Endothelial cell of umbilical vein (primary cell): ENCODE measurements around the gene RPH3AL. TPM values are rescaled to one million over a fixed set of nuclear protein-coding genes. Genes with fewer than 3 reads are reported as not detected.

Experiments
- BruUV-seq: library from RNA; stranded (reverse); fragments of 400-500 nt; replicated peaks from 2 replicates; lab custom pipeline; 2021; lab: Mats Ljungman, UMichigan
- CTCF ChIA-PET: fragments of 300-600, 350-600 bp; sonication (Branson Sonifier 250); formaldehyde crosslinking; loops from one replicate; lab custom pipeline; 2021; ENCODE audit warnings: antibody characterized with exemption, inconsistent platforms; lab: Charles Lee
- POLR2A ChIA-PET: fragments of 300-600, 350-600 bp; sonication (Branson Sonifier 250); formaldehyde crosslinking; loops from one replicate; lab custom pipeline; 2021; ENCODE audit warnings: antibody characterized with exemption, inconsistent platforms; lab: Charles Lee
- DNase-seq: peaks from one replicate; pipeline ENCODE4 v3.0.0-alpha.2; 2011; ENCODE audit warnings: low read depth, low spot score
- FAIRE-seq: peaks from 2 replicates; lab custom pipeline; 2011; peaks lifted over from hg19 to GRCh38; lab: Jason Lieb, UNC
- H2AFZ ChIP-seq: 2 replicates; pipeline ENCODE4 v1.6.0; 2012; ENCODE audit warnings: low read depth, low read length, control low read depth, inconsistent platforms
- H3K27ac ChIP-seq: 2 replicates; pipeline ENCODE4 v1.5.1; 2011; ENCODE audit warnings: low read depth, mild to moderate bottlenecking, control low read depth, low read length, moderate library complexity; ENCODE audit not compliant: insufficient read depth
- H3K27me3 ChIP-seq, 2 experiments: 2 replicates each; pipeline versions ENCODE4 v1.6.0 to v1.6.1; 2011; ENCODE audit warnings: low read length in 2 of 2, mixed read lengths in 1 of 2; ENCODE audit not compliant: control insufficient read depth in 2 of 2, insufficient read depth in 2 of 2
- H3K36me3 ChIP-seq, 2 experiments: 2 replicates in 1 of 2; 3 replicates in 1 of 2; pipeline ENCODE4 v1.5.1; 2011; ENCODE audit warnings: low read length in 2 of 2, mild to moderate bottlenecking in 1 of 2, moderate library complexity in 1 of 2; ENCODE audit not compliant: control insufficient read depth in 2 of 2, insufficient read depth in 2 of 2; ENCODE audit errors: extremely low read depth in 1 of 2
- H3K4me1 ChIP-seq: 3 replicates; pipeline ENCODE4 v1.5.1; 2011; ENCODE audit warnings: mild to moderate bottlenecking, low read length; ENCODE audit not compliant: control insufficient read depth, insufficient read depth; ENCODE audit errors: extremely low read depth
- H3K4me2 ChIP-seq: 2 replicates; pipeline ENCODE4 v1.6.1; 2011; ENCODE audit warnings: low read length, control low read depth, mixed read lengths; ENCODE audit not compliant: insufficient read depth
- H3K4me3 ChIP-seq, 3 experiments: fragments of 200-600 bp in 1 of 3; sonication (generic), shearing (Covaris generic) in 1 of 3; replicated peaks in 1 of 3; 2 replicates each; pipeline ENCODE4 v1.5.1; 2011 to 2016; ENCODE audit warnings: control low read depth in 3 of 3, low read length in 3 of 3, mild to moderate bottlenecking in 2 of 3, inconsistent platforms in 1 of 3, low read depth in 1 of 3, moderate library complexity in 1 of 3; ENCODE audit not compliant: insufficient read depth in 1 of 3
- H3K79me2 ChIP-seq: 2 replicates; pipeline ENCODE4 v1.6.0; 2012; ENCODE audit warnings: low read length, inconsistent platforms; ENCODE audit not compliant: control insufficient read depth, insufficient read depth
- H3K9ac ChIP-seq: replicated peaks from 2 replicates; pipeline ENCODE3; 2011; ENCODE audit warnings: low read length, control low read depth; ENCODE audit not compliant: insufficient read depth; ENCODE audit errors: extremely low read depth
- H3K9me1 ChIP-seq: replicated peaks from 3 replicates; pipeline ENCODE4 v1.6.0; 2011; ENCODE audit warnings: mild to moderate bottlenecking, low read length; ENCODE audit not compliant: control insufficient read depth, insufficient read depth; ENCODE audit errors: extremely low read depth
- H3K9me3 ChIP-seq: replicated peaks from 2 replicates; pipeline ENCODE4 v1.5.1; 2012; ENCODE audit warnings: low read length, inconsistent platforms; ENCODE audit not compliant: control insufficient read depth, insufficient read depth
- H4K20me1 ChIP-seq: replicated peaks from 2 replicates; pipeline ENCODE3; 2011; ENCODE audit warnings: mild to moderate bottlenecking, low read length; ENCODE audit not compliant: control insufficient read depth, insufficient read depth; ENCODE audit errors: extremely low read depth
- EZH2 ChIP-seq: IDR thresholded peaks from 2 replicates; pipeline ENCODE4 v1.6.1; 2012; ENCODE audit warnings: borderline replicate concordance, low read depth, mild to moderate bottlenecking, moderate library complexity, low read length, inconsistent platforms; ENCODE audit not compliant: severe bottlenecking
- FOS ChIP-seq: IDR thresholded peaks from 2 replicates; pipeline ENCODE4 v1.6.1; 2011; ENCODE audit warnings: mild to moderate bottlenecking, low read length, moderate library complexity, borderline replicate concordance; ENCODE audit not compliant: insufficient read depth
- GATA2 ChIP-seq: IDR thresholded peaks from 2 replicates; pipeline ENCODE4 v1.7.0; 2011; ENCODE audit warnings: low read depth, mild to moderate bottlenecking, moderate library complexity, mixed read lengths, low read length; ENCODE audit not compliant: insufficient read length, insufficient read depth
- JUN ChIP-seq: IDR thresholded peaks from 2 replicates; pipeline ENCODE4 v1.6.1; 2011; ENCODE audit warnings: borderline replicate concordance, low read depth; ENCODE audit not compliant: insufficient read length, insufficient read depth
- MYC ChIP-seq: IDR thresholded peaks from one replicate; pipeline ENCODE4 v1.6.1; 2011; ENCODE audit warnings: mild to moderate bottlenecking, low read depth, low read length
- POLR2A ChIP-seq: IDR thresholded peaks from 2 replicates; pipeline ENCODE4 v1.6.1; 2012; ENCODE audit warnings: low read depth, mild to moderate bottlenecking, control low read depth, low read length
- POLR2AphosphoS5 ChIP-seq: IDR thresholded peaks from 2 replicates; pipeline ENCODE4 v1.6.1; 2012; ENCODE audit warnings: low read depth, mild to moderate bottlenecking, control low read depth, low read length, moderate library complexity; ENCODE audit not compliant: insufficient read depth
- dilution Hi-C: fragments of 300-500 bp; cut with MboI; formaldehyde crosslinking; loops from one replicate; pipeline ENCODE4 v1.15.0; 2019; ENCODE audit warnings: low sequenced_read_pairs; ENCODE audit not compliant: extremely low pct_ligation_motif_present
- intact Hi-C: fragments of 100-400 bp; cut with micrococcal nuclease; formaldehyde crosslinking; loops from one replicate; pipeline ENCODE4 v1.10.0; 2022
- polyA plus RNA-seq, 4 experiments: library from polyadenylated mRNA; depleted of rRNA in 3 of 4; stranded (reverse) in 3 of 4; unstranded in 1 of 4; fragments of >200 nt; gene quantifications; 2 replicates each; pipeline versions ENCODE4 v1.2.1 to v1.2.3, GENCODE V29; 2011 to 2012; ENCODE audit warnings: missing spikeins in 1 of 4
- total RNA-seq: library from RNA; stranded (reverse); gene quantifications from 2 replicates; pipeline ENCODE4 v1.2.3, GENCODE V29; 2021
- TF ChIP-seq, protein P1 (sequence below): IDR thresholded peaks from 2 replicates; pipeline ENCODE4 v1.6.1; 2011; ENCODE audit not compliant: insufficient read depth, insufficient read length
- TF ChIP-seq, protein P2 (sequence below), 2 donors: IDR thresholded peaks; 1 replicate in 1 of 2; 2 replicates in 1 of 2; pipeline ENCODE4 v1.5.1; 2011; ENCODE audit warnings: low read length in 2 of 2, mild to moderate bottlenecking in 2 of 2, moderate library complexity in 2 of 2, control low read depth in 1 of 2, inconsistent platforms in 1 of 2, low read depth in 1 of 2; ENCODE audit not compliant: insufficient read depth in 1 of 2; ENCODE audit errors: extremely low read depth in 1 of 2

RPH3AL gene
- total and polyA plus RNA-seq, 2 donors (not counting 3 experiments of a cell fraction or from before 2014, with no cell fraction given): 4.1 to 7.0 TPM

GRCh38 chr17:285751-286422 lies 66.7 kb downstream of the RPH3AL start:
- no peak overlapping the region for H3K4me3 ChIP-seq

More at GRCh38 chr17:285751-286422, 66.7 kb downstream of the RPH3AL start:
- Histone ChIP-seq H4K20me1 (no peaks in the 10 kb centered on the region), H3K9ac (no peak overlapping the region), H3K4me2 (no peak overlapping the region), H3K9me1 (no peaks in the 10 kb centered on the region), H3K79me2 (no peaks in the 10 kb centered on the region), H2AFZ (no peak overlapping the region), H3K4me1 (no peaks in the 10 kb centered on the region), H3K36me3 (no peaks in the 10 kb centered on the region), H3K9me3 (no peaks in the 10 kb centered on the region), H3K27ac (no peak overlapping the region), H3K27me3 (no peaks in the 10 kb centered on the region)
- ChIA-PET POLR2A (no interaction called here), CTCF (no interaction called here)
- no TSS peak for BruUV-seq
- TF ChIP-seq JUN (no peak), POLR2AphosphoS5 (no peak), MYC (no peak), POLR2A (no peak), GATA2 (no peak), EZH2 (no peak), FOS (no peak)
- TF ChIP-seq, protein P1, sequence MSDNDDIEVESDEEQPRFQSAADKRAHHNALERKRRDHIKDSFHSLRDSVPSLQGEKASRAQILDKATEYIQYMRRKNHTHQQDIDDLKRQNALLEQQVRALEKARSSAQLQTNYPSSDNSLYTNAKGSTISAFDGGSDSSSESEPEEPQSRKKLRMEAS: no peak
- TF ChIP-seq, protein P2, sequence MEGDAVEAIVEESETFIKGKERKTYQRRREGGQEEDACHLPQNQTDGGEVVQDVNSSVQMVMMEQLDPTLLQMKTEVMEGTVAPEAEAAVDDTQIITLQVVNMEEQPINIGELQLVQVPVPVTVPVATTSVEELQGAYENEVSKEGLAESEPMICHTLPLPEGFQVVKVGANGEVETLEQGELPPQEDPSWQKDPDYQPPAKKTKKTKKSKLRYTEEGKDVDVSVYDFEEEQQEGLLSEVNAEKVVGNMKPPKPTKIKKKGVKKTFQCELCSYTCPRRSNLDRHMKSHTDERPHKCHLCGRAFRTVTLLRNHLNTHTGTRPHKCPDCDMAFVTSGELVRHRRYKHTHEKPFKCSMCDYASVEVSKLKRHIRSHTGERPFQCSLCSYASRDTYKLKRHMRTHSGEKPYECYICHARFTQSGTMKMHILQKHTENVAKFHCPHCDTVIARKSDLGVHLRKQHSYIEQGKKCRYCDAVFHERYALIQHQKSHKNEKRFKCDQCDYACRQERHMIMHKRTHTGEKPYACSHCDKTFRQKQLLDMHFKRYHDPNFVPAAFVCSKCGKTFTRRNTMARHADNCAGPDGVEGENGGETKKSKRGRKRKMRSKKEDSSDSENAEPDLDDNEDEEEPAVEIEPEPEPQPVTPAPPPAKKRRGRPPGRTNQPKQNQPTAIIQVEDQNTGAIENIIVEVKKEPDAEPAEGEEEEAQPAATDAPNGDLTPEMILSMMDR (IDR thresholded peaks at IDR 0.05; ENCODE audit: extremely low read depth in 1 of 2, insufficient read depth in 1 of 2, low read depth in 1 of 2, low read length in 2 of 2): no peak
- DNase-seq (no peak), FAIRE-seq (no peak)
- intact Hi-C loops: no loop called here
- dilution Hi-C loops: no loop called here
